CD4-positive, alpha-beta T cell (primary cell): Measurements from ENCODE around the gene PTPRO. TPM values are rescaled to one million over a fixed set of nuclear protein-coding genes. Genes with fewer than 3 reads are reported as not detected.

Experiments
- ATAC-seq: fragments of 200-7000 bp; cut with Tn5 transposase; one replicate; pipeline ENCODE4 v1.10.0; 2022; ENCODE audit warnings: mild to moderate bottlenecking; ENCODE audit not compliant: poor library complexity
- CTCF ChIA-PET: fragments of 350-600 bp; sonication (Branson Sonifier 250); formaldehyde crosslinking; loops from one replicate; lab custom pipeline; 2021; ENCODE audit warnings: antibody characterized with exemption, inconsistent platforms; lab: Charles Lee
- POLR2A ChIA-PET: fragments of 350-600 bp; sonication (Branson Sonifier 250); formaldehyde crosslinking; loops from one replicate; lab custom pipeline; 2021; ENCODE audit warnings: antibody characterized with exemption, inconsistent platforms; lab: Charles Lee
- DNase-seq, 14 experiments: peaks; one replicate each; pipeline ENCODE4 v3.0.0-alpha.2; 2013 to 2020; ENCODE audit warnings: mixed read lengths in 2 of 14
- H3K27ac ChIP-seq, 2 donors: one replicate each; pipeline versions ENCODE4 v1.5.1 to v1.7.0; 2013; ENCODE audit warnings: low read length in 2 of 2, low read depth in 1 of 2, mild to moderate bottlenecking in 1 of 2
- H3K27me3 ChIP-seq, 2 experiments: 1 replicate in 1 of 2; 2 replicates in 1 of 2; pipeline versions ENCODE4 v1.6.1 to v1.7.0; 2013; ENCODE audit warnings: low read length in 2 of 2, control low read depth in 1 of 2, mild to moderate bottlenecking in 1 of 2, moderate library complexity in 1 of 2; ENCODE audit not compliant: insufficient read depth in 2 of 2, control insufficient read depth in 1 of 2
- H3K36me3 ChIP-seq: one replicate; pipeline ENCODE4 v1.6.1; 2013; ENCODE audit warnings: low read length, control low read depth; ENCODE audit not compliant: insufficient read depth
- H3K4me1 ChIP-seq: one replicate; pipeline ENCODE4 v1.6.1; 2013; ENCODE audit warnings: low read length, control low read depth; ENCODE audit not compliant: insufficient read depth
- H3K4me3 ChIP-seq: one replicate; pipeline ENCODE4 v1.5.1; 2013; ENCODE audit warnings: mild to moderate bottlenecking, low read length, moderate library complexity
- H3K9me3 ChIP-seq, 2 experiments: 1 replicate in 1 of 2; 2 replicates in 1 of 2; pipeline versions ENCODE4 v1.6.1 to v1.7.0; 2013; ENCODE audit warnings: low read length in 2 of 2, mild to moderate bottlenecking in 2 of 2, control low read depth in 1 of 2, moderate library complexity in 1 of 2; ENCODE audit not compliant: control insufficient read depth in 1 of 2, insufficient read depth in 1 of 2
- H3K27ac Mint-ChIP-seq: one replicate; pipeline ENCODE4 v1.8.0; 2020; ENCODE audit warnings: mixed read lengths
- H3K27me3 Mint-ChIP-seq: one replicate; pipeline ENCODE4 v1.8.0; 2021; ENCODE audit warnings: mixed read lengths
- H3K36me3 Mint-ChIP-seq: one replicate; pipeline ENCODE4 v1.8.0; 2021; ENCODE audit warnings: low read depth, mixed read lengths
- H3K4me1 Mint-ChIP-seq: one replicate; pipeline ENCODE4 v1.8.0; 2021; ENCODE audit warnings: low read depth, mixed read lengths
- H3K4me3 Mint-ChIP-seq: one replicate; pipeline ENCODE4 v1.8.0; 2020; ENCODE audit warnings: mild to moderate bottlenecking, mixed read lengths
- H3K9me3 Mint-ChIP-seq: one replicate; pipeline ENCODE4 v1.8.0; 2020; ENCODE audit warnings: mixed read lengths
- CTCF ChIP-seq: fragments of 200-600 bp; IDR thresholded peaks from one replicate; pipeline ENCODE4 v1.8.0; 2022; ENCODE audit warnings: antibody characterized with exemption, mild to moderate bottlenecking
- intact Hi-C, 2 experiments: fragments of 100-400 bp; cut with DNase I in 1 of 2; cut with micrococcal nuclease in 1 of 2; formaldehyde crosslinking; loops; one replicate each; pipeline versions ENCODE4 v1.15.1 to v1.9.0; 2023 to 2025; cut with DNase I, micrococcal nuclease
- total RNA-seq, 174 experiments: library from RNA in 2 of 174; stranded (reverse) in 2 of 174; gene quantifications; one replicate each; pipeline ENCODE4 v1.2.3 and lab custom pipeline; 2021 to 2026

The PTPRO gene
- total RNA-seq, 2 experiments from 2014 or later: 2.1 to 2.8 TPM

GRCh38 chr12:15596174-15596573, 273.9 kb downstream of the PTPRO start:
- Mint-ChIP-seq H3K4me3 (no peak overlapping the region), H3K27me3 (no peaks in the 10 kb centered on the region), H3K27ac (no peak overlapping the region), H3K36me3 (no peaks in the 10 kb centered on the region), H3K4me1 (no peaks in the 10 kb centered on the region), H3K9me3 (no peaks in the 10 kb centered on the region)
- Histone ChIP-seq H3K27me3 (no peaks in the 10 kb centered on the region), H3K4me3 (no peak overlapping the region), H3K36me3 (no peaks in the 10 kb centered on the region), H3K27ac (no peak overlapping the region), H3K9me3 (no peaks in the 10 kb centered on the region), H3K4me1 (no peaks in the 10 kb centered on the region)
- no peak for TF ChIP-seq CTCF
- DNase-seq (no peak), ATAC-seq (no peak)
- ChIA-PET CTCF (interaction anchor here (1.1 kb wide), 1 partner anchor 12 kb away, joined by 5 read pairs; no protein-coding TSS in a partner anchor), POLR2A (no interaction called here)
- intact Hi-C loops: no loop called here

- ATAC-seq (no peak), DNase-seq (no peak)
- Mint-ChIP-seq H3K27me3 (no peaks in the 10 kb centered on the region), H3K4me1 (no peaks in the 10 kb centered on the region), H3K9me3 (no peaks in the 10 kb centered on the region), H3K4me3 (no peak overlapping the region), H3K36me3 (no peaks in the 10 kb centered on the region), H3K27ac (no peak overlapping the region)
- Histone ChIP-seq H3K27me3 (no peaks in the 10 kb centered on the region), H3K4me1 (no peaks in the 10 kb centered on the region), H3K4me3 (no peak overlapping the region), H3K9me3 (no peaks in the 10 kb centered on the region), H3K27ac (no peak overlapping the region), H3K36me3 (no peaks in the 10 kb centered on the region)
- no peak for TF ChIP-seq CTCF
- POLR2A ChIA-PET: no interaction called here
- intact Hi-C loops: no loop called here
- CTCF ChIA-PET: interaction anchor here (1.1 kb wide), 1 partner anchor 13 kb away, joined by 5 read pairs; no protein-coding TSS in a partner anchor
Measured at GRCh38 chr12:15597125-15597830, 275.0 kb downstream of the PTPRO start.

GRCh38 chr12:15599266-15600037, 277.1 kb downstream of the PTPRO start:
- H3K4me1 ChIP-seq: no peaks in the 10 kb centered on the region
- no peaks in the 10 kb centered on the region for H3K27me3 ChIP-seq
- ChIA-PET POLR2A (interaction anchor here (0.6 kb wide), 1 partner anchor 48 kb away, joined by 3 read pairs; no protein-coding TSS in a partner anchor), CTCF (no interaction called here)
- Mint-ChIP-seq H3K27me3 (no peaks in the 10 kb centered on the region), H3K36me3 (no peaks in the 10 kb centered on the region), H3K9me3 (no peaks in the 10 kb centered on the region), H3K4me3 (no peak overlapping the region), H3K4me1 (no peaks in the 10 kb centered on the region), H3K27ac (no peak overlapping the region)
- H3K27ac ChIP-seq: no peak overlapping the region
- H3K9me3 ChIP-seq: no peaks in the 10 kb centered on the region
- intact Hi-C loops: no loop called here
- no peaks in the 10 kb centered on the region for H3K36me3 ChIP-seq
- TF ChIP-seq CTCF: no peak
- DNase-seq (no peak), ATAC-seq (no peak)
- H3K4me3 ChIP-seq: no peak overlapping the region
